Erythroblast (primary cell): Measurements from ENCODE around the gene GABRR2.

Source experiments
- GATA1 ChIP-seq: IDR thresholded peaks from 2 replicates; pipeline ENCODE4 v1.6.1; 2011; ENCODE audit warnings: low read depth, mild to moderate bottlenecking, control low read depth, low read length, moderate library complexity
- POLR2A ChIP-seq: IDR thresholded peaks from 2 replicates; pipeline ENCODE4 v1.6.1; 2011; ENCODE audit warnings: mild to moderate bottlenecking, low read length

DNA sequence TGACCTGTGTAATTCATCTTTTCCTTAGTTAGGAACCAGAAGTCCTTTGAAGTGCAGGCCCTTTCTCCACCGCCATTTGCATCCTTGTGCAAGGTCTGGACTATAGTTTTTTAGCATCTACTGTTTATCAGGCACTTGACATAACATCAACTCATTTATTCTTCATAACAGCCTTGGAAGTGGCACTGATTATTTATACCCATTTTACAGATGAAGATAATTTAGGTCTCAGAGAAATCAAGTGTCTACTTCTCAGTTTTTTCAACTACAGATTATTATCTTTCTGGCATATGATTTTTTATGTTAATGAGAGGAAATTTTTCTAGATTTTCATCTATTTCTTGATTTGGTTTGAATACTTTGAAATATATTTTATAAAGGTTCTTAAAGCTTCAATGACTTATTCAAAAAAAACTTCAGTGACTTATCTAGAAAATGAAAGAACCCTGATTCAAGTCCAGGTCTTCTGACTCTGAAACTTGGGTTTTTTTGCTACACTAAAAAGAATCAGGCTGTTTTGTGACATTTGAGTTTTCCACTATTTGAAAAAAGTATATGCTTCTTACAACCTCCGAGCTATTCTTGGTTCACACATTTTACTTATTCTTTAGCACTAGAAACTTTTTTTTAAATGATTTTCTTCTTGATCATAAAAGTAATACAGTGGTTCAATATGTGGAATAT lies 40.6 kb upstream of the GABRR2 start:
- no peak for TF ChIP-seq POLR2A
- TF ChIP-seq GATA1, result no peak
